ENCODE data around the gene KLF13. TPM values are rescaled to one million over a fixed set of nuclear protein-coding genes. Genes with fewer than 3 reads are reported as not detected.
A peak's percentile ranks its signal among the peaks of the same experiment; 100 is the strongest.

Gene KLF13
- polyA plus RNA-seq, 2 donors = 9.0 to 20.9 TPM

DNA sequence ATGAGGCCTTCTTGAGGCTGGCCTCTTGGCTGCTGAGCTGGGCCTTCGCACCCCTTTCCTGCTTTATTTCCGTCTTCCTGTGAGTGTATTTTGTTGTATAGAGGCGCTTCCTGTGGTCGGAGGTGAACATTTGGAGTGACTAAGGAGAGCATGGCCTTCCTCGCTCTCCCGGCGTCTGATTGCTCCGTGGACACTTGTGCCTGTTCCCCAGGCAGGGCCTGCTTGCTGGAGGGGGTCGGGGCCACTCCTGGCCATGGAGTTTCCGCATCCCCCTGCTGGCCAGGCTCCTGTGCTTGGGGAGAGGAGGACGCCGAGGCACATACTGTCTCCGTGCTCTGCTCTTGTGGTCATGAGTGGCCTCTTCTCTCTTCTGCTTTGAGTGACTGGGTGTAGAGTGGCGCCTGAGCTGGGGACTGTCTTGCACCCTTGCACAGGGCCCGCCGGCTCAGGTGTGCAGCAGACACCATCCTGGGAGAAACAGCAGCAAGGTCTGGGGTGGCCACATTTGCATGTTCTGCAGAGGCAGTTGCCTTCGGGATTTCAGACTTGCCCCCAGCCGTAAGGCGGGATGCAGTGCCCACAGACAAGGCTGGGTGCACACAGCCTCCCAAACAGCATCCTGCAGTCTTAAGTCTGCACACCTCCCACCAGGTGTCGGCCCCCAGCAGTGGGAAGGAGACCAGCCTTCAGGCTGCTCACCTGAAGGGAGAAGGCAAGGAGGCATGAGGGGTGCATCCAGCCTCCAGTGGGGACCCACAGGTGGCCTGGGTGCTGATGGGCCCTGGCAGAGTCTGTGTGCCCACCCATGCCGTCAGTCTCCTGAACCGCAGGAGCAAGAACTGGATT lies 16.4 kb downstream of the KLF13 start:
- no peaks in the 10 kb centered on the region for H3K27me3 ChIP-seq (ENCODE audit: control insufficient read depth in 1 of 2, insufficient read depth in 2 of 2, low read length in 2 of 2)
- 72 to 75% methylated on average over 22 of the region's 22 CpGs for WGBS, 2 donors
- H3K4me3 ChIP-seq (ENCODE audit: low read depth in 1 of 2, low read length in 2 of 2) = no peak overlapping the region
- peaks cover 0 to 4% of the 10 kb centered on the region in 2 donors for H3K36me3 ChIP-seq (ENCODE audit: control insufficient read depth in 2 of 2, insufficient read depth in 2 of 2, low read length in 1 of 2)
- H3K4me1 ChIP-seq (ENCODE audit: control insufficient read depth in 2 of 2, insufficient read depth in 2 of 2, low read length in 1 of 2) = peaks cover 31 to 64% of the 10 kb centered on the region in 2 donors
- peak overlapping the region in 1 of 2 donors; percentile 14 for H3K27ac ChIP-seq (ENCODE audit: low read depth in 2 of 2, low read length in 1 of 2)
- no peaks in the 10 kb centered on the region for H3K9me3 ChIP-seq (ENCODE audit: control insufficient read depth in 2 of 2, insufficient read depth in 1 of 2, low read depth in 1 of 2, low read length in 1 of 2)

DNA sequence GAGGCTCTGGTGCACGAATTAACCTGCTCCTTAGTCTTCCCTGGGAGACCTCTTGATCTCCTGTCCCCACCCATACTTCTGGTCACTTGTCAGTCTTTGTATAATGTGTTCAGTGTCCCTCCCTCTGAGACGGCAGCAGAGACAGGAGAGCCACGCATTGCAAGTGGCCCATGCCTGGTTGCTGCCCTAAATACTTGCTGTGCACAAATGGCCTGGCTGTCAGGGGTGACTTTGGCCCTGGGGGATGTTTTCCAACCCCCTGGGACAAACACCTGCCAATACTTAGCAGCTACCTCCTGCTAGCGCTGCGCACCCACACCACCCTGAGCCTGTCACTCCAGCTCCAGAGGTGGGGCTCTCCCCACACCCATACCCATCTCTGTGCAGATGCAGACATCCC lies 17.2 kb downstream of the KLF13 start:
- 56% methylated on average over 5 of the region's 5 CpGs for WGBS, 2 donors
- H3K27ac ChIP-seq (ENCODE audit: low read depth in 2 of 2, low read length in 1 of 2) = peak overlapping the region in 1 of 2 donors; percentile 14

DNA sequence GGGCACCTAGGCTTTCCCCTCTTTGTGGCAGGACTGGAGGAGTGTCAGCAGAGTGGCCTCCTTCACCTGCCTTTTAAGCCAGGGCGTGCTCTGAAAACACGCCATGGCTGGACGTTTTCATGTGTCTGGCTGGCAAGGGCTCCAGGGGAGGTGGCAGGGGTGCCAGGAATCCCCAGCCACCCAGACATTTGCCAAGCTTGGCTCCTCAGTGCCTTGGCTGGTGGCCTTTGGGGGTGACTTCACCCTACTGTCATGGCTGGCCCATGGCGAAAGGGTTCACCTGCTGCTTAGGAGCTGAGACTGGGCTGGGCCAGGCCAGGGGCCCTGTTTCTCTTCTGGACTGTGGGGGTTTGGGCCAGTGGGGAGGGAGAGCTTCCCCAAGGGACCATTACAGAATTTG lies 17.6 kb downstream of the KLF13 start:
- 35 to 40% methylated on average over 4 of the region's 4 CpGs for WGBS, 2 donors
- Histone ChIP-seq H3K36me3 (ENCODE audit: control insufficient read depth in 2 of 2, insufficient read depth in 2 of 2, low read length in 1 of 2) (peaks cover 0 to 5% of the 10 kb centered on the region in 2 donors), H3K27ac (ENCODE audit: low read depth in 2 of 2, low read length in 1 of 2) (peak overlapping the region; percentile 1 to 14), H3K9me3 (ENCODE audit: control insufficient read depth in 2 of 2, insufficient read depth in 1 of 2, low read depth in 1 of 2, low read length in 1 of 2) (no peaks in the 10 kb centered on the region), H3K4me1 (ENCODE audit: control insufficient read depth in 2 of 2, insufficient read depth in 2 of 2, low read length in 1 of 2) (peaks cover 22 to 58% of the 10 kb centered on the region in 2 donors), H3K27me3 (ENCODE audit: control insufficient read depth in 1 of 2, insufficient read depth in 2 of 2, low read length in 2 of 2) (no peaks in the 10 kb centered on the region), H3K4me3 (ENCODE audit: low read depth in 1 of 2, low read length in 2 of 2) (no peak overlapping the region)

More for the DNA sequence above, 17.2 kb downstream of the KLF13 start:
- H3K36me3 ChIP-seq (ENCODE audit: control insufficient read depth in 2 of 2, insufficient read depth in 2 of 2, low read length in 1 of 2) = peaks cover 0 to 5% of the 10 kb centered on the region in 2 donors
- no peak overlapping the region for H3K4me3 ChIP-seq (ENCODE audit: low read depth in 1 of 2, low read length in 2 of 2)
- no peaks in the 10 kb centered on the region for H3K27me3 ChIP-seq (ENCODE audit: control insufficient read depth in 1 of 2, insufficient read depth in 2 of 2, low read length in 2 of 2)
- no peaks in the 10 kb centered on the region for H3K9me3 ChIP-seq (ENCODE audit: control insufficient read depth in 2 of 2, insufficient read depth in 1 of 2, low read depth in 1 of 2, low read length in 1 of 2)
- H3K4me1 ChIP-seq (ENCODE audit: control insufficient read depth in 2 of 2, insufficient read depth in 2 of 2, low read length in 1 of 2) = peaks cover 25 to 59% of the 10 kb centered on the region in 2 donors

DNA sequence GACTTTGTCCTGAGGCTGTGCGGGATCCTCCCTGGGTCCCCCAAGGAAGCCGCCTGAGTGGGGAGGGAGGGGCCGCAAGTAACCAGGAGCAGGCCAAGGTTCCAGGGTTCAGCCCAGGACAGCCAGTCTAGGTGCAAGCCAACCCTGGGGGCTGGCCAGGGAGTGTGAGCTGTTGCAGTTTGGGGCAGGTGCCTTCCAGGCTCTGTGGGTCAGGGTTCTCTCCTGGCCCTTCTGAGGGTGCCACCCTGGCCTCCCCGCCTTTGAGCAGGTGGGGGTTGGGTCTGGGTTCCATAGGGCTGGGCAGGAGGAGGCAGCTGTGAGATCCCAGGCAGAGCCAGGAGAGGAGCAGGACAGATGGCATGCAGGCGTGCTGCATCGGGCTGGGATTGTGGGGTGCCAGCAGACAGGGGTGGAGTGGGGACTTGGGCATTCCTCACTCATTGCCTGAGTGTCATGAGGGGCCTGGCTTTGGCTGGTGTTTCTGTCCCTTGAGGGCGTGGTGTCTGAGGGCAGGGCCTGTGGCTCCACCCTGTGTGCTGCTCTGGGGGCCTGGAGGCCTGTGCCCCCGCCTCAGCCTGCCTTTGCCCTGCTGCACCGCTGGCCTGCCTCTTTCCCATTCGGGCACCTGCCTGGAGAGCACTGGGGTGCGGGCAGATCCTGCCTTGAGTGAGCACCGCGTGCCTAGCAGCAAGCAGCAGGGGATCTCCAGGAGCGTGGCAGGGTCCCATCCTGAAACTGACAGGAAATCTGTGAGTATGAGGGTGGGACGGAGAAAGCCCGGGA lies 18.4 kb downstream of the KLF13 start:
- H3K27ac ChIP-seq (ENCODE audit: low read depth in 2 of 2, low read length in 1 of 2) = peak overlapping the region; percentile 1 to 58
- WGBS, 2 donors = 43 to 45% methylated on average over 15 to 16 of the region's 16 CpGs
- H3K36me3 ChIP-seq (ENCODE audit: control insufficient read depth in 2 of 2, insufficient read depth in 2 of 2, low read length in 1 of 2) = peaks cover 0 to 5% of the 10 kb centered on the region in 2 donors
- H3K9me3 ChIP-seq (ENCODE audit: control insufficient read depth in 2 of 2, insufficient read depth in 1 of 2, low read depth in 1 of 2, low read length in 1 of 2) = no peaks in the 10 kb centered on the region
- peak overlapping the region in 1 of 2 donors; percentile 15 for H3K4me3 ChIP-seq (ENCODE audit: low read depth in 1 of 2, low read length in 2 of 2)
- H3K27me3 ChIP-seq (ENCODE audit: control insufficient read depth in 1 of 2, insufficient read depth in 2 of 2, low read length in 2 of 2) = no peaks in the 10 kb centered on the region
- H3K4me1 ChIP-seq (ENCODE audit: control insufficient read depth in 2 of 2, insufficient read depth in 2 of 2, low read length in 1 of 2) = peaks cover 14 to 53% of the 10 kb centered on the region in 2 donors

DNA sequence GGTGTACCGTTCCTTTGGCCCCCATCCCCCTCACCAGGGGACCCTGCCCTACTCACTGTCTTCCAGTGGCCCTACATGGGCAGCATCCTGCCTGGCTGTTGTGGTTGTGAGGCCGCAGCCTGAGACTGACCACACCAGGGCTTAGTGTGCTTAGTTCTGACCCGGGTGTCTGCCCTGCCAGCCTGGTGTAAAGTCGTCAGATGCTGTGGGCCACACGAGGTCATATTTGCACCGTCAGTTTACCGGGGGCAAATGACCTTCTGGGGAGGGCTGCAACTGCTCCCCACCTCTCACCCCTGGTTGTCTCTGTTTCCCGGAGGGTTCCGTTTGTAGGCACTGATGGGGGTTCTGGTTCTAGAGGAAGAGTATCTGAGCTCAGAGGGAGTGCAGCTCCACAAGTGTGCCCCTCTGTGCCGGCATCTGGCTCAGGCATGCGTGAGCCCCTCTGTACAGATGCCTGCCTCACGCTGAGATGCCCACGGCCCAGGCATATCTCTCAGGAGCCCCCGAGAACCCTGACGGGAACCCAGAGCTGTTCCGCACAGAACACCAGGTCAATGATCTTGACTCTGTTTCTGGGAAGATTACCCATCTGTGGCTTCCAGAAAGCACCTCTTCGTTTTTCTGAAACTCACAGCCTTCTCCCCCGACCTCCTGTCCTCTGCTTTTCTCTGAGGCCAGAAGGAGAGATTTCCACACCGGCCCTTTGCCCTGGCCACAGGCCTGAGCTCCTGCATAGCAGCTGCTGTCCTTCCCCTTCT lies 19.2 kb downstream of the KLF13 start:
- Histone ChIP-seq H3K4me3 (ENCODE audit: low read depth in 1 of 2, low read length in 2 of 2) (peak overlapping the region in 1 of 2 donors; percentile 15), H3K36me3 (ENCODE audit: control insufficient read depth in 2 of 2, insufficient read depth in 2 of 2, low read length in 1 of 2) (peaks cover 0 to 5% of the 10 kb centered on the region in 2 donors), H3K9me3 (ENCODE audit: control insufficient read depth in 2 of 2, insufficient read depth in 1 of 2, low read depth in 1 of 2, low read length in 1 of 2) (no peaks in the 10 kb centered on the region), H3K27me3 (ENCODE audit: control insufficient read depth in 1 of 2, insufficient read depth in 2 of 2, low read length in 2 of 2) (no peaks in the 10 kb centered on the region), H3K4me1 (ENCODE audit: control insufficient read depth in 2 of 2, insufficient read depth in 2 of 2, low read length in 1 of 2) (peaks cover 12 to 54% of the 10 kb centered on the region in 2 donors), H3K27ac (ENCODE audit: low read depth in 2 of 2, low read length in 1 of 2) (peak overlapping the region; percentile 34 to 49)
- WGBS, 2 donors = 55 to 75% methylated on average over 19 of the region's 19 CpGs

DNA sequence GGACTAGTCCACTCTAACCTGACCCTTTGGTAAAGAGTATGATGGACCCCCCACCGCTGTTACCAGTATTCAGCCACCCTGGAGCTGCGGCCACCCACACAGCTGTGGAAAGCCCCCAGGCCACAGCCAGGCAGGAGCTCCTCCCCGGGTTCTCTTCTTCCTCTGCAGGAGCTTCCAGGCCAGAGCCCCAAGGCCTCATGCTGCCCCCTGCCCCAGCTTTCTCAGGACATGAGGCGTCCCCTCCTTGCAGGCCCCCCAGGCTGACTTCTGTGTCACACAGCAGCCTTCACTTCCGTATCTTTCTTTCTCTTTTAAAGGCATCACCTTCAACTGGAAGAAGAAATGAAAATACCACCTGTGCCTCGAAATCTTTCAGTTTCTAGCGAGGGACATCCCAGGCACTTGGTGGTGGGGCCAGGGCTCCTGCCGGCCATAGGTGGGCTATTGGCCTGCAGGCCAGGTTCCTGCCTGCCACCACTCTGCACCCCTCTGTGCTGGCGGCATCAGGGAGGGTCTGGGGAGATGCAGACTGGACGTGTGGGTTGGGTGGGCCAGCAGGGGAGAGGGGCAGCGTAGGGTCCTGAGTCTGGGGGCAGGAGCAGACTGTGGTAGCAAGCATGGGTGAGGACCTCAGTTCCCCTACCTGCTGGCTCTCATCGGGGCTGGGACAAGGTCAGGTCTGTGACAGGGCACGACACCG lies 19.9 kb downstream of the KLF13 start:
- 69 to 75% methylated on average over 14 of the region's 14 CpGs for WGBS, 2 donors
- Histone ChIP-seq H3K36me3 (ENCODE audit: control insufficient read depth in 2 of 2, insufficient read depth in 2 of 2, low read length in 1 of 2) (peaks cover 0 to 5% of the 10 kb centered on the region in 2 donors), H3K4me1 (ENCODE audit: control insufficient read depth in 2 of 2, insufficient read depth in 2 of 2, low read length in 1 of 2) (peaks cover 14 to 59% of the 10 kb centered on the region in 2 donors)

DNA sequence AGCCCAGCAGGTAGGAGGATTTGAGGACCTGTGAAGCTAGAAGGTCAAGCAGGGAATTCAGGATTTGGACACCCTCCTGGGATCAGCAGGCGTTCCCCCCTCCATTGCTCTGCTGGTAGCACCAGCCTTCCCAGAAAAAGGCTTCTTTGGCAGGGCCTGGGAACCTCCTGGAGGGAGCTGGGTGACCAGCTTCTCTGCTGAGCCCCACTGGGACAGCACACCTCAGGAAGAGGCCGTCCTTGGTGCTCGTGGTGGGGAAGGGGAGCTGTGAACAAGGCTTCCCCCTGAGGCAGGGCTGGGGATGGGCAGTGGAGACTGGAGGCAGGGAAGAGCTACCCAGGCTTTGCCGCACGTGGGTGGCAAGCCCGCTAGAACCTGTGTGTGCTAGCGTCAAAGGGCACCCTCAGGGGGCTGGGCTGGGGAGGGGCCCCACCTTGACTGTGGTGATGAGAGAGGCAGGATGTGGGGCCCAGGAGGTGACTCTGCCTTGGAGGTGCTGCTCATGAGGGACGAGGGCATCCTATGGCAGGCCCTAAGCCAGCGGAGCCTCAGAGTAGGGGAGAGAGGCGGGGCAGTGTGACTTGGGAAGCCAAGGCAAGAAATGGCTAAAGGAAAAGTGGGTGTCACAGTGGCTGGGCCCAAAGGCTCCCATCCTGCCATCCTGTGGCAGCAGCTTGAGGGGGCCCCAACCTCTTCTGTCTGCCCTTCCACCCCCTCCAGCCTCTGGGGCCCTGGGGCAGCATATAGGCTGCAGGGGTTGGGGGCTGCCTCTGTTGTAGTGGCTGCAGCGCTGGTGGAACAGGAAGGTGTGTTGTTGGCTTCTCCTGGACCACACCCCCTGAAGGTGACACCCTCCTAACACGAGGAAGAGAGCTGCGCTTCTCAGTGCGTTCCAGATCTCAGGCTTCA lies 20.7 kb downstream of the KLF13 start:
- peaks cover 18 to 62% of the 10 kb centered on the region in 2 donors for H3K4me1 ChIP-seq (ENCODE audit: control insufficient read depth in 2 of 2, insufficient read depth in 2 of 2, low read length in 1 of 2)
- peaks cover 0 to 5% of the 10 kb centered on the region in 2 donors for H3K36me3 ChIP-seq (ENCODE audit: control insufficient read depth in 2 of 2, insufficient read depth in 2 of 2, low read length in 1 of 2)
- 79% methylated on average over 14 of the region's 14 CpGs for WGBS, 2 donors
- H3K9me3 ChIP-seq (ENCODE audit: control insufficient read depth in 2 of 2, insufficient read depth in 1 of 2, low read depth in 1 of 2, low read length in 1 of 2) = no peaks in the 10 kb centered on the region
- H3K4me3 ChIP-seq (ENCODE audit: low read depth in 1 of 2, low read length in 2 of 2) = no peak overlapping the region
- H3K27ac ChIP-seq (ENCODE audit: low read depth in 2 of 2, low read length in 1 of 2) = peak overlapping the region; percentile 23 to 29
- H3K27me3 ChIP-seq (ENCODE audit: control insufficient read depth in 1 of 2, insufficient read depth in 2 of 2, low read length in 2 of 2) = no peaks in the 10 kb centered on the region

More for the DNA sequence above, 19.9 kb downstream of the KLF13 start:
- no peak overlapping the region for H3K4me3 ChIP-seq (ENCODE audit: low read depth in 1 of 2, low read length in 2 of 2)
- no peaks in the 10 kb centered on the region for H3K27me3 ChIP-seq (ENCODE audit: control insufficient read depth in 1 of 2, insufficient read depth in 2 of 2, low read length in 2 of 2)
- H3K9me3 ChIP-seq (ENCODE audit: control insufficient read depth in 2 of 2, insufficient read depth in 1 of 2, low read depth in 1 of 2, low read length in 1 of 2) = no peaks in the 10 kb centered on the region
- H3K27ac ChIP-seq (ENCODE audit: low read depth in 2 of 2, low read length in 1 of 2) = peak overlapping the region; percentile 20 to 49

Measured in esophagus (tissue), 2 donors.